ENCODE measurements around the gene ZNF81. TPM values are rescaled to one million over a fixed set of nuclear protein-coding genes. Genes with fewer than 3 reads are reported as not detected.
"Not testable (repeated sequence)": the region's sequence is repeated elsewhere in the genome, so short reads cannot be mapped to it uniquely, and the experiment has no call there.

Gene ZNF81
- total and polyA plus RNA-seq, 2 donors (not counting 1 experiment from before 2014, with no cell fraction given) = 3.5 to 5.4 TPM

DNA sequence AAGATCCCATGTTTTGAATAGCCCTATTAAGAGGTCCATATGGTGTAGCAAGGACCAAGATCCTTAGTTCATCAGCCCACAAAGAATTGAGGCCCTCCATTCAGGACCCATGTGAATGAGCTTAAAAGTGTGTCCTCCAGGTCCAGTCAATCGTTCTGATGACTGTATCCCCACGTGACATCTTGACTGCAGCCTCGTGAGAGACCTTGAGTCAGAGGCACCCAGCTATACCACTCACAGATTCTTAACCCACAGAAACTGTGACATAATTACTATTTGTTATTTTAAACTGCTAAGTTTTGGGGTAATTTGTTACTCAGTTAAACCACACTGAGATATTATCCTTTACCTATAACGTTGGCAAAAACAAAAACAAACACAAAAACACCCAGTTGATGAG is 104.7 kb downstream of the ZNF81 start:
- TF ChIP-seq, protein P1, sequence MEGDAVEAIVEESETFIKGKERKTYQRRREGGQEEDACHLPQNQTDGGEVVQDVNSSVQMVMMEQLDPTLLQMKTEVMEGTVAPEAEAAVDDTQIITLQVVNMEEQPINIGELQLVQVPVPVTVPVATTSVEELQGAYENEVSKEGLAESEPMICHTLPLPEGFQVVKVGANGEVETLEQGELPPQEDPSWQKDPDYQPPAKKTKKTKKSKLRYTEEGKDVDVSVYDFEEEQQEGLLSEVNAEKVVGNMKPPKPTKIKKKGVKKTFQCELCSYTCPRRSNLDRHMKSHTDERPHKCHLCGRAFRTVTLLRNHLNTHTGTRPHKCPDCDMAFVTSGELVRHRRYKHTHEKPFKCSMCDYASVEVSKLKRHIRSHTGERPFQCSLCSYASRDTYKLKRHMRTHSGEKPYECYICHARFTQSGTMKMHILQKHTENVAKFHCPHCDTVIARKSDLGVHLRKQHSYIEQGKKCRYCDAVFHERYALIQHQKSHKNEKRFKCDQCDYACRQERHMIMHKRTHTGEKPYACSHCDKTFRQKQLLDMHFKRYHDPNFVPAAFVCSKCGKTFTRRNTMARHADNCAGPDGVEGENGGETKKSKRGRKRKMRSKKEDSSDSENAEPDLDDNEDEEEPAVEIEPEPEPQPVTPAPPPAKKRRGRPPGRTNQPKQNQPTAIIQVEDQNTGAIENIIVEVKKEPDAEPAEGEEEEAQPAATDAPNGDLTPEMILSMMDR (conservative IDR thresholded peaks at IDR 0.05 in 1 of 2, IDR thresholded peaks at IDR 0.05 in 1 of 2; ENCODE audit: low read depth in 1 of 2, low read length in 2 of 2) = no peak
- no peak for TF ChIP-seq EZH2 (IDR thresholded peaks at IDR 0.05; ENCODE audit: low read length, missing control alignments)
- Histone ChIP-seq H3K4me1 (ENCODE audit: control insufficient read depth, extremely low read depth, insufficient read depth, low read length) (no peaks in the 10 kb centered on the region), H3K27me3 (ENCODE audit: control insufficient read depth, insufficient read depth, low read length) (no peaks in the 10 kb centered on the region), H4K20me1 (ENCODE audit: control insufficient read depth, extremely low read depth, insufficient read depth, low read length) (no peaks in the 10 kb centered on the region), H3K27ac (ENCODE audit: insufficient read depth, low read length) (no peak overlapping the region), H3K79me2 (ENCODE audit: control insufficient read depth, insufficient read depth, low read length) (no peaks in the 10 kb centered on the region), H3K4me2 (ENCODE audit: extremely low read depth, insufficient read depth, low read length) (no peak overlapping the region), H3K36me3 (ENCODE audit: control insufficient read depth, insufficient read depth, low read length) (no peaks in the 10 kb centered on the region), H3K9me3 (ENCODE audit: control insufficient read depth, insufficient read depth, low read depth, low read length) (no peaks in the 10 kb centered on the region), H3K9ac (ENCODE audit: insufficient read depth, low read length) (no peak overlapping the region), H3K4me3 (replicated peaks in 1 of 4; ENCODE audit: control extremely low read depth in 1 of 4, insufficient read depth in 1 of 4, low read depth in 3 of 4, low read length in 4 of 4) (no peak overlapping the region), H2AFZ (ENCODE audit: low read length) (no peak overlapping the region)
- no peak for DNase-seq (ENCODE audit: low read depth in 2 of 2)

DNA sequence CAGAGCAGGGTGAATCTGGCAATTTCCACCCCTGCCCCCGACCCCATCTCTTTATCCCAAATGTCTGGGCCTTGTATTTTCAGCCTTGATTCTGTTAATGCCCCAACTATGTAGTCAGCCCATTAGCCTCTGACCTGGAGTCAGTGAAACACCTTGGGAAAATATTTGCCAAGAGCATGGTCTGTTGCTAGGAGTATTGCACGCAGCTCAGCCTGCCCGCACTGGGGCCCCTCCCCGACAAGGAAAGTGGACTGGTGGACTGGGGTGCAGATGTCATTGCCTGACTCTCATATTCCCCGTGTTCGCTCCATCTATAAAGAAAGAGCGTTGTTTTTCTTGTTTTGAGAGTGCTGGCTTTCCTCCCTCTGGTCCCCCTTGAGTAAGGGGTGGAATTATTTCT is 118.6 kb downstream of the ZNF81 start:
- H3K4me3 ChIP-seq (replicated peaks in 1 of 4; ENCODE audit: control extremely low read depth in 1 of 4, insufficient read depth in 1 of 4, low read depth in 3 of 4, low read length in 4 of 4); H2AFZ ChIP-seq (ENCODE audit: low read length); H4K20me1 ChIP-seq (ENCODE audit: control insufficient read depth, extremely low read depth, insufficient read depth, low read length); H3K4me1 ChIP-seq (ENCODE audit: control insufficient read depth, extremely low read depth, insufficient read depth, low read length); H3K79me2 ChIP-seq (ENCODE audit: control insufficient read depth, insufficient read depth, low read length); H3K4me2 ChIP-seq (ENCODE audit: extremely low read depth, insufficient read depth, low read length); H3K27me3 ChIP-seq (ENCODE audit: control insufficient read depth, insufficient read depth, low read length); H3K27ac ChIP-seq (ENCODE audit: insufficient read depth, low read length); H3K36me3 ChIP-seq (ENCODE audit: control insufficient read depth, insufficient read depth, low read length); H3K9me3 ChIP-seq (ENCODE audit: control insufficient read depth, insufficient read depth, low read depth, low read length); H3K9ac ChIP-seq (ENCODE audit: insufficient read depth, low read length); DNase-seq (ENCODE audit: low read depth in 2 of 2): not testable (repeated sequence)

DNA sequence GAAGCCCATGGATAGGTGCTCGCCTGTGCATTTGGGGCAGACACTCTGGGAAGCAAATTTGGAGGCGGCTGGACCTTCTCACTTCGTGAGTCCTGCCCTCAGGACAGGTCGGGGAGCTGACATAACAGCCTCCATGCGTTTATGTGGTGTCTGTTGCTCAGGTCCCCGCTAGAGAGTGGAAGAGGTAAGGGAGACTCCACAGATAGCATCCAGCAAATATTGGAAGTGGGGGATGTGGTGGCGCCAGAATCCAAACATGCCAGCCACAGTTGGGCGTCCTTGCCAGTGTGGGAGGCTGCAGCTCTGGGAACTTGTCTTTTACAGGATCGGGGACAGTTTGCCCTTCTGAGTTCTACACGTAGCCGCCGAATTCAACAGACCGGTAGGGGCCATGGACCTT is 119.3 kb downstream of the ZNF81 start:
- H2AFZ ChIP-seq (ENCODE audit: low read length) = no peak overlapping the region
- H3K9me3 ChIP-seq (ENCODE audit: control insufficient read depth, insufficient read depth, low read depth, low read length) = no peaks in the 10 kb centered on the region
- no peak for DNase-seq (ENCODE audit: low read depth in 2 of 2)
- H3K4me2 ChIP-seq (ENCODE audit: extremely low read depth, insufficient read depth, low read length) = no peak overlapping the region
- no peaks in the 10 kb centered on the region for H4K20me1 ChIP-seq (ENCODE audit: control insufficient read depth, extremely low read depth, insufficient read depth, low read length)
- no peak overlapping the region for H3K27ac ChIP-seq (ENCODE audit: insufficient read depth, low read length)
- no peaks in the 10 kb centered on the region for H3K79me2 ChIP-seq (ENCODE audit: control insufficient read depth, insufficient read depth, low read length)
- TF ChIP-seq EZH2 (IDR thresholded peaks at IDR 0.05; ENCODE audit: low read length, missing control alignments) = no peak
- TF ChIP-seq, protein P1 (conservative IDR thresholded peaks at IDR 0.05 in 1 of 2, IDR thresholded peaks at IDR 0.05 in 1 of 2; ENCODE audit: low read depth in 1 of 2, low read length in 2 of 2) = no peak
- no peaks in the 10 kb centered on the region for H3K4me1 ChIP-seq (ENCODE audit: control insufficient read depth, extremely low read depth, insufficient read depth, low read length)
- H3K4me3 ChIP-seq (replicated peaks in 1 of 4; ENCODE audit: control extremely low read depth in 1 of 4, insufficient read depth in 1 of 4, low read depth in 3 of 4, low read length in 4 of 4) = no peak overlapping the region
- H3K36me3 ChIP-seq (ENCODE audit: control insufficient read depth, insufficient read depth, low read length) = no peaks in the 10 kb centered on the region
- H3K9ac ChIP-seq (ENCODE audit: insufficient read depth, low read length) = no peak overlapping the region
- no peaks in the 10 kb centered on the region for H3K27me3 ChIP-seq (ENCODE audit: control insufficient read depth, insufficient read depth, low read length)

DNA sequence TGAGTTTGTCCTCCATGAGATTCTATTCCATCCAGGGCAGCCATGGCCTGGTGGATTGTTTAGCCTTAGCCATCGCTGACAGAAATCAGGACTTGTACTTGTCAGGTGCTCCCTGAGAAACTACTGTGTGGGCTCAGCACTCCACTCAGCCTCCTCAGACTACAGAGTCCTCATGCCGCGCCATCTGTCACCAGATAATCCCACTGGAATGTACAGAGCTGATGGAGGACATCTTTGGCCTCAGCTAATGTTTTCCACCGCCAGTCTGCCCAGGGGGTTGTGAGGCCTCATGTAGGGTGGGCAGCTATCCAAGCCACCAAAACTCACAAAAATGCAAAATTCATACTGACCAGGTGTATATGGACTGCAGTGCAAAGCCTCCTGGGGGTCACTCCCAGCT is 121.5 kb downstream of the ZNF81 start:
- not testable (repeated sequence) for H3K27me3 ChIP-seq (ENCODE audit: control insufficient read depth, insufficient read depth, low read length); H3K4me1 ChIP-seq (ENCODE audit: control insufficient read depth, extremely low read depth, insufficient read depth, low read length)

More for the DNA sequence above, 121.5 kb downstream of the ZNF81 start:
- H3K27ac ChIP-seq (ENCODE audit: insufficient read depth, low read length); H4K20me1 ChIP-seq (ENCODE audit: control insufficient read depth, extremely low read depth, insufficient read depth, low read length); DNase-seq (ENCODE audit: low read depth in 2 of 2); H3K79me2 ChIP-seq (ENCODE audit: control insufficient read depth, insufficient read depth, low read length); H3K4me3 ChIP-seq (replicated peaks in 1 of 4; ENCODE audit: control extremely low read depth in 1 of 4, insufficient read depth in 1 of 4, low read depth in 3 of 4, low read length in 4 of 4); H2AFZ ChIP-seq (ENCODE audit: low read length); H3K36me3 ChIP-seq (ENCODE audit: control insufficient read depth, insufficient read depth, low read length); H3K4me2 ChIP-seq (ENCODE audit: extremely low read depth, insufficient read depth, low read length); H3K9ac ChIP-seq (ENCODE audit: insufficient read depth, low read length); H3K9me3 ChIP-seq (ENCODE audit: control insufficient read depth, insufficient read depth, low read depth, low read length): not testable (repeated sequence)

Data from fibroblast of lung (primary cell).